ENCODE measurements around the gene EEF1A2. TPM values are rescaled to one million over a fixed set of nuclear protein-coding genes. Genes with fewer than 3 reads are reported as not detected.
A peak's percentile ranks its signal among the peaks of the same experiment; 100 is the strongest.

EEF1A2 gene
- total RNA-seq, 6 experiments from 2014 or later = 0.22 to 153 (median 1.0) TPM

GRCh38 chr20:63538204-63539091 is 39.6 kb upstream of the EEF1A2 start:
- H3K27me3 ChIP-seq = no peaks in the 10 kb centered on the region
- peaks cover 0 to 16% (median 7%) of the 10 kb centered on the region in 4 donors for H3K4me1 ChIP-seq
- no peaks in the 10 kb centered on the region for H3K36me3 ChIP-seq
- peak overlapping the region; percentile 32 to 46 (median 33) for H3K4me3 ChIP-seq
- TF ChIP-seq CTCF (IDR thresholded peaks at IDR 0.05) (peak in 2 of 4 donors; percentile 14 to 22), POLR2A (IDR thresholded peaks at IDR 0.05) (no peak)
- intact Hi-C loops (cut with DNase I) = loop anchor here in 1 of 2 donors (10.0 kb wide), 1 partner anchor 436 kb away; the partner anchor contains the start of gene SAMD10
- WGBS (ENCODE audit: insufficient coverage, low coverage, low lambda C conversion rate, missing lambda C conversion rate) = 41% methylated on average over 6 of the region's 27 CpGs
- H3K9me3 ChIP-seq = no peaks in the 10 kb centered on the region
- DNase-seq (no peak), ATAC-seq (peak; percentile 6 to 34 (median 20))
- peak overlapping the region in 2 of 3 donors; percentile 72 to 75 for H3K27ac ChIP-seq

GRCh38 chr20:63537525-63538203 is 38.8 kb upstream of the EEF1A2 start:
- intact Hi-C loops (cut with DNase I) = loop anchor here in 1 of 2 donors (10.0 kb wide), 1 partner anchor 437 kb away; the partner anchor contains the start of gene SAMD10
- TF ChIP-seq POLR2A (IDR thresholded peaks at IDR 0.05) (peak; percentile 88), CTCF (IDR thresholded peaks at IDR 0.05) (peak; percentile 97 to 99 (median 98))
- no peaks in the 10 kb centered on the region for H3K9me3 ChIP-seq
- peaks cover 0 to 16% (median 7%) of the 10 kb centered on the region in 4 donors for H3K4me1 ChIP-seq
- peak overlapping the region; percentile 72 to 88 (median 75) for H3K27ac ChIP-seq
- no peaks in the 10 kb centered on the region for H3K36me3 ChIP-seq
- ATAC-seq (peak; percentile 85 to 89 (median 87)), DNase-seq (peak; percentile 96 to 98 (median 98))
- no peaks in the 10 kb centered on the region for H3K27me3 ChIP-seq
- WGBS (ENCODE audit: insufficient coverage, low coverage, low lambda C conversion rate, missing lambda C conversion rate) = 13% methylated on average over 9 of the region's 34 CpGs
- peak overlapping the region; percentile 32 to 46 (median 33) for H3K4me3 ChIP-seq

- TF ChIP-seq CTCF (IDR thresholded peaks at IDR 0.05) (no peak), POLR2A (IDR thresholded peaks at IDR 0.05) (no peak)
- H3K4me3 ChIP-seq = peak within 1 kb of the TSS; percentile 32 to 46 (median 33)
- ATAC-seq (peak; percentile 0 to 15 (median 6)), DNase-seq (peak in 2 of 3 donors; percentile 74 to 80)
- no peaks in the 10 kb centered on the region for H3K27me3 ChIP-seq
- H3K27ac ChIP-seq = peak within 1 kb of the TSS; percentile 72 to 88 (median 75)
- intact Hi-C loops (cut with DNase I) = loop anchor here in 1 of 2 donors (10.0 kb wide), 1 partner anchor 438 kb away; the partner anchor contains the start of gene SAMD10
- no peaks in the 10 kb centered on the region for H3K9me3 ChIP-seq
- no peaks in the 10 kb centered on the region for H3K36me3 ChIP-seq
- H3K4me1 ChIP-seq = peaks cover 0 to 16% (median 7%) of the 10 kb centered on the region in 4 donors
- WGBS (ENCODE audit: insufficient coverage, low coverage, low lambda C conversion rate, missing lambda C conversion rate) = no CpG with 5 or more reads among the region's 29 CpGs
These were observed 38.2 kb upstream of the EEF1A2 start, which contains the start of gene PTK6 for GRCh38 chr20:63536997-63537524. Gene PTK6 (minus strand): TSS chr20:63537376. CDS start chr20:63537314, 62 bp downstream.

Measured in right lobe of liver (tissue), 6 donors.